HCEC 1CT (cell line): Measurements from ENCODE around the gene MITF.
A peak's percentile ranks its signal among the peaks of the same experiment; 100 is the strongest.

Experiments used
- DNase-seq: peaks from one replicate; pipeline ENCODE4 v3.0.0-alpha.2; 2017

MITF gene

DNA sequence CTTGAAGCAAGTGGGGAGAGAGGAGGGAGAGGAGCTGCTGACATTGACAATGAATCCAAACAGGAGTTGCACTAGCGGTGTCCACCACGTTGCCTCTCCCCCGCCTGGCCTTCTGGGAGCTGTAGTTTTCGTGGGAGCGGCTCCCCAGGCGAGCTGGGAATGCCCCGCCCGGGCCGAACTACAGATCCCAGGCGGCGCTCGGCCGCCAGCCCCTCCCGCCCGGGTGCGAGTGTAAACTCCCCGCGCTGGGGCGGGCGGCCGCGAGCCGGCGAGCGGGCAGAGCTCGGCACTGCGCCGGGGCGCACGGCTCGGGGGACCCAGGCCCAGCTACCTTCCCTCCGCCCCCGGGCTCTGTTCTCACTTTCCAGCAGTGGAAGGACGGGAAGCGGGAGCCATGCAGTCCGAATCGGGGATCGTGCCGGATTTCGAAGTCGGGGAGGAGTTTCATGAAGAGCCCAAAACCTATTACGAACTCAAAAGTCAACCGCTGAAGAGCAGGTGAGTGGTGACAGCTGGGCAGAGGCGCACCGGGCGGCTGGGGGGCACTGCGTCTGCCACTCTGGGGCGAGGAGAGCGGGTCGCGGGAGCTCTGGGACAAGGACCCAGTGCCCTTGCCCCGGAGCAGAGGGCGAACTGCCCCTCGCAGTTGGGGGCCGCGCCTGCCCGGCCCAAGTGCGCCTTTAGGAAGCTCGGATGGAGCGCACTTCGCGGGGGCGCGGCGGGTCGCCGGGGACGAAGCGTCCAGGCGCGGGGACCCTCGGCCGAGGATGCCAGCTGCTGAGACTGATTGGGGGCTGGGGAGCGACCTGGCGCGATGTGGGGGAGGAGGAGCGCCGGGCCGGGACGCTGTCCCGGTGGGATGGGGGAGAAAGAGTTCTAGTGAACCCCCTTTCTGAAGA, at the start of gene MITF:
MITF (plus strand) TSS at position 261 of the 899 bp plus-strand sequence; CDS start at position 395, 134 bp downstream.
- peak; percentile 96 for DNase-seq

GRCh38 chr3:69691860-69692259, 47.4 kb upstream of the MITF start:
- no peak for DNase-seq

GRCh38 chr3:69692761-69693160, 46.5 kb upstream of the MITF start:
- DNase-seq = no peak

GRCh38 chr3:69695443-69695842, 43.8 kb upstream of the MITF start:
- DNase-seq = no peak

DNA sequence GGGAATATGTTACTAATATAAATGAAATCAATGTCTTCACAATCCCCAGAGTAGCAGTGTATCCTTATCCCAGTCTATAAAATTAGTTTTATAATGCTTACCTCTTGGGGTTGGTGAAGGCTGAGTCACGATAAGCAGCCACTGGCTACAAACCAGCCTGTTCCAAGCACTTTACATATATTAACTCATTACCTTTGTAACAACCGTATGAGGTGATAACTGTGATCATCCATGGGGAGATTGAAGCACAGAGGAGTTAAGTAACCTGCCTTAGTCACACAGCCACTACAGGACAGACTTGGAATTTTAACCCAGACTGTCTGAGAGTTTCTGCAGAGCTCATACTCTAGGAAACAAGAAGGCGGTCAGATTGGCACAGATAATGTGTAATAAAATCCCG, 43.3 kb upstream of the MITF start:
- DNase-seq = no peak

DNA sequence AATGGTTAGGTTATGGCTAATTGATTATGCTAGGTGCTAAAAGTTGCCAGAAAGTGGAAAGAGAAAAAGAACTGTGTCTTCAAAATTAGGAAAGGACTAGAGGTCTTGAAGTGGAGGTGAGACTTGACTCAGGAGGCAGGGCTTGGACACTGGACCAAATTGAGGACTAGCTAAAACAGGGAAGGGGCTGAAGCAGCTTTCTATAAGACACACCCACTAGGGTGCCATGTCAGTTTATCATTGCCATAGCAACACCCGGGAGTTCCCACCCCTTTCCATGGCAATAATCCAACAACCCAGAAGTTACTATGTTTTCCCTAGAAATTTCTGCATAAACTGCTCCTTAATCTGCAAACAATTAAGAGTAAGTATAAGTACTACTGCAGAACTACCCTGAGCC, 42.9 kb upstream of the MITF start:
- no peak for DNase-seq

- no peak for DNase-seq
Observed at GRCh38 chr3:69697381-69697780, 41.9 kb upstream of the MITF start.

- DNase-seq = no peak
Observed at GRCh38 chr3:69698728-69699127, 40.5 kb upstream of the MITF start.

- no peak for DNase-seq
Observed at GRCh38 chr3:69699183-69699582, 40.1 kb upstream of the MITF start.

DNA sequence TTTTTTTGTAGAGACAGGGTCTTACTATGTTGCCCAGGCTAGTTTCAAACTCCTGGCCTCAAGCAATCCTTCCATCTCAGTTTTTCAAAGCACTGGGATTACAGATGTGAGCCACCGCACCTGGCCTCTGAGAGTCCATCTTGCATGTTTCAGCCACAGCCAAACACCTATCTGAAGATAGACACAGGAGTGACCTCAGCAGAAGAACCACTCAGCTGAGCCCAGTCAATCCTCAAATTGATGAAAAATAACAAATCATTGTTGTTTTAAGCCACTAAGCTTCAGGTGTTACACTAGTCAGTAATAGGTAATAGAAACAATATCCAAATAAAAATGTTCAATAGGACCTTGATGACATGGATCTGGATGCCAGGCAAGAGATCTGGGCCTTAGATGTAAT, 38.3 kb upstream of the MITF start:
- DNase-seq = no peak

- DNase-seq = peak; percentile 54
Observed at GRCh38 chr3:69710153-69710977, 28.9 kb upstream of the MITF start.

GRCh38 chr3:69712269-69712668, 27.0 kb upstream of the MITF start:
- no peak for DNase-seq

DNA sequence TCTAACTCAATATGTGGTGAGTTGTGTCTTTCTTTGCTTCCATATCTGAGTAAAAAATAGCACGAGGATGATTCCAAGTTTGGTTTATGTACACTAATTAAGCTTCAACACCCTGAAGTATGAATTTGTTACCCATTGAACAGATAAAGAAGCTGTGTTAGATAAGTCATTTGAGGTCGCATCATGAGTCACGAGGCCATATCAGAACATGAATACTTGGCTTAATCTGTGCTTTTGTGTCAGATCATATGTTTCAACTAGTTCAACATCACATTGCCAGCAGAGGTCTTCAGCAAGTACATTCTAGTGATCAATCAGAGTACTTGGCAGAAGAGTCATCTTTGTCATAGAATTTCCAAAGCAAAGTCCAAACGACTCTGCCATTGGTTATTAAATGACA, 26.3 kb upstream of the MITF start:
- DNase-seq = no peak

- DNase-seq = no peak
Observed at GRCh38 chr3:69715204-69715603, 24.1 kb upstream of the MITF start.

- DNase-seq = no peak
Observed at GRCh38 chr3:69716119-69716518, 23.1 kb upstream of the MITF start.

- DNase-seq = no peak
Observed at GRCh38 chr3:69718866-69719586, 20.2 kb upstream of the MITF start.

- no peak for DNase-seq
Observed at GRCh38 chr3:69719587-69720122, 19.6 kb upstream of the MITF start.

- no peak for DNase-seq
Observed at GRCh38 chr3:69720824-69721223, 18.4 kb upstream of the MITF start.

- DNase-seq = no peak
Observed at GRCh38 chr3:69723389-69723788, 15.9 kb upstream of the MITF start.

DNA sequence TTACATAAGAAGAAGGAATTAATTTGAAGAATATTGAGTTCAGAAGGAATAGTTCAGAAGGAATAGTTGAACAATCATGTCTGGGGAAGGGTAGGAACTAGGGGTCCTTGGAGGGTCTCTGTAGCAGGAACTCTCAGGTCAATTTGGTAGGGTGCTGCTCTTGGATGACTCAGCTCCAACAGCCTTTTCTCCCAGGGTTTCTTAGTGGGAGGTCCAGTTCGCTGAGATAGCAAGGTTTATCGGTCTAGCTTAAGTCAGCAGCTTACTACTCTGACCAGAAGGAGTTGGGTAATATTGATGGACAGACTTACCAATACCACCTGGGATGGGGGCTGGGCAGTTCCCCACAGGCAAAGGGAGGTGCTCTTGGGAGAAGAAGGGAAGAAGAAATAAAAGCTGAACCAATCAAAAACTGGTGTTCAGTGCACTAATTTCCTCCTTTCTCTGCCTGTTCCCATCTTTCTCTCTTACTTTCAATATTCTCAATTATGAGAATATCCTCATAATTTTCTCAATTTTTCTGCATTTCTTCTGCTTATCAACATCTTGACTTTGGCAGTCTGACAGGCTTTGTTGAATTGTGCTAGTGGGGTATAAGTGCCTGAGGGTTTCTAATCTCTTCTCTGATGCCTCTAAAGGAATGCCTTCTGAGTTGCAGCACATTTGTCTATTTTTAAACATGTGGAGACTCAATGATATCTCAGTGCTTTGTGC, 14.4 kb upstream of the MITF start:
- no peak for DNase-seq

- DNase-seq = no peak
Observed at GRCh38 chr3:69725994-69726571, 13.2 kb upstream of the MITF start.
